ENCODE data around the gene GALNT2. TPM values are rescaled to one million over a fixed set of nuclear protein-coding genes. Genes with fewer than 3 reads are reported as not detected.

Gene GALNT2
- total and polyA plus RNA-seq, 10 of the 15 experiments (the other 5 are each of a cell fraction or from before 2014, with no cell fraction given): 0.52 to 27.7 (median 16.3) TPM

- TF ChIP-seq SPI1 (IDR thresholded peaks at IDR 0.05; ENCODE audit: borderline replicate concordance, insufficient read depth, low read depth, low read length) (no peak), ZNF622 (IDR thresholded peaks at IDR 0.05) (no peak), ZNF274 (IDR thresholded peaks at IDR 0.05; ENCODE audit: insufficient read depth, insufficient read length) (no peak), CUX1 (IDR thresholded peaks at IDR 0.05; ENCODE audit: insufficient replicate concordance, low read depth, low read length) (no peak), ATF7 (IDR thresholded peaks at IDR 0.05; ENCODE audit: low read depth) (no peak), PML (IDR thresholded peaks at IDR 0.05; ENCODE audit: low read length) (no peak), BRCA1 (IDR thresholded peaks at IDR 0.05; ENCODE audit: low read depth, low read length) (no peak), PKNOX1 (IDR thresholded peaks at IDR 0.05) (no peak), RFX5 (IDR thresholded peaks at IDR 0.05; ENCODE audit: low read depth, low read length) (no peak), MXI1 (IDR thresholded peaks at IDR 0.05; ENCODE audit: low read depth, low read length) (no peak), LARP7 (IDR thresholded peaks at IDR 0.05) (no peak), WRNIP1 (IDR thresholded peaks at IDR 0.05; ENCODE audit: borderline replicate concordance, low read depth, low read length) (no peak), BACH1 (IDR thresholded peaks at IDR 0.05; ENCODE audit: borderline replicate concordance) (no peak), ZBTB11 (CRISPR knock-in tag; IDR thresholded peaks at IDR 0.05) (no peak), CBX5 (IDR thresholded peaks at IDR 0.05; ENCODE audit: low read depth) (no peak), JUNB (IDR thresholded peaks at IDR 0.05) (no peak), CBFB (IDR thresholded peaks at IDR 0.05; ENCODE audit: low read depth) (no peak), BCL11A (IDR thresholded peaks at IDR 0.05; ENCODE audit: low read depth, low read length) (no peak), SIN3A (IDR thresholded peaks at IDR 0.05; ENCODE audit: low read depth, low read length) (no peak)
- CTCF ChIA-PET: no interaction called here
- H3K27me3 ChIP-seq (replicated peaks in 1 of 2; ENCODE audit: control insufficient read depth in 2 of 2, insufficient read depth in 2 of 2, low read length in 1 of 2): no peaks in the 10 kb centered on the region
- H3K4me3 ChIP-seq: no peak overlapping the region
- no peak overlapping the region for H3K9ac ChIP-seq (ENCODE audit: control insufficient read depth, insufficient read depth, low read length)
- no peaks in the 10 kb centered on the region; the same call in 2 of the 3 replicates for H3K9me3 ChIP-seq (replicated peaks; ENCODE audit: control insufficient read depth, insufficient read depth, low read length)
- in situ Hi-C loops (cut with MboI) (no loop called here), intact Hi-C loops (cut with micrococcal nuclease; ENCODE audit: unreplicated experiment) (no loop called here)
- WGBS (ENCODE audit: insufficient coverage, insufficient replicate concordance, low lambda C conversion rate, missing lambda C conversion rate): 91% methylated on average over 6 of the region's 6 CpGs
- SMC1A ChIA-PET (ENCODE audit: uncharacterized antibody, unreplicated experiment): no interaction called here
- ATAC-seq: no peak
- H3K4me1 ChIP-seq (ENCODE audit: control insufficient read depth, insufficient read depth, low read length): no peaks in the 10 kb centered on the region
- H2AFZ ChIP-seq (ENCODE audit: control insufficient read depth, low read depth, low read length): no peak overlapping the region
- no peak for FAIRE-seq
- H4K20me1 ChIP-seq (ENCODE audit: control insufficient read depth, insufficient read depth): no peaks in the 10 kb centered on the region
- no peak overlapping the region for H3K27ac ChIP-seq (ENCODE audit: control insufficient read depth, insufficient read depth)
- no peak overlapping the region for H3K4me2 ChIP-seq (ENCODE audit: control insufficient read depth, insufficient read depth)
- no peaks in the 10 kb centered on the region for H3K79me2 ChIP-seq (ENCODE audit: control insufficient read depth, insufficient read depth, low read length)
- BruUV-seq (replicated peaks): no TSS peak
- no peak for DNase-seq (ENCODE audit: low read depth, low spot score)
- POLR2A ChIA-PET: no interaction called here
- RAD21 ChIA-PET (ENCODE audit: unreplicated experiment): no interaction called here
- H3K36me3 ChIP-seq (ENCODE audit: control insufficient read depth in 2 of 2, insufficient read depth in 2 of 2, low read length in 1 of 2): peaks cover 11 to 17% of the 10 kb centered on the region in 2 experiments; a peak in 3 of 4 replicates
Measured at GRCh38 chr1:230242326-230242725, 175.3 kb downstream of the GALNT2 start.
